Glutamatergic neuron (in vitro differentiated cells): ENCODE data around the gene CDC42BPB. TPM values are rescaled to one million over a fixed set of nuclear protein-coding genes. Genes with fewer than 3 reads are reported as not detected.

Experiments used
- DNase-seq: peaks from one replicate; pipeline ENCODE4 v3.0.0; 2022
- H3K27ac Mint-ChIP-seq: one replicate; pipeline ENCODE4 v1.8.0; 2020; ENCODE audit warnings: mild to moderate bottlenecking, mixed read lengths, inconsistent platforms; ENCODE audit not compliant: unreplicated experiment
- H3K27me3 Mint-ChIP-seq: one replicate; pipeline ENCODE4 v1.8.0; 2020; ENCODE audit warnings: mild to moderate bottlenecking, moderate library complexity, mixed read lengths, inconsistent platforms; ENCODE audit not compliant: unreplicated experiment
- H3K36me3 Mint-ChIP-seq: one replicate; pipeline ENCODE4 v1.8.0; 2020; ENCODE audit warnings: mild to moderate bottlenecking, mixed read lengths, inconsistent platforms; ENCODE audit not compliant: unreplicated experiment
- H3K4me1 Mint-ChIP-seq: one replicate; pipeline ENCODE4 v1.8.0; 2020; ENCODE audit warnings: mild to moderate bottlenecking, low read depth, mixed read lengths, inconsistent platforms; ENCODE audit not compliant: unreplicated experiment
- H3K4me3 Mint-ChIP-seq: one replicate; pipeline ENCODE4 v1.8.0; 2020; ENCODE audit warnings: mild to moderate bottlenecking, mixed read lengths, inconsistent platforms; ENCODE audit not compliant: unreplicated experiment
- H3K9me3 Mint-ChIP-seq: one replicate; pipeline ENCODE4 v1.8.0; 2020; ENCODE audit warnings: mild to moderate bottlenecking, moderate library complexity, mixed read lengths, inconsistent platforms; ENCODE audit not compliant: unreplicated experiment
- CTCF ChIP-seq: fragments of 200-600 bp; sonication (generic); IDR thresholded peaks from one replicate; pipeline ENCODE4 v1.5.0; 2021; ENCODE audit not compliant: partially characterized antibody, unreplicated experiment
- total RNA-seq: library from RNA; stranded (reverse); fragmentation: NEBNext Ultra II Directional; extraction: Animal tissue kit (Norgen Biotek cat#: 25700); gene quantifications from one replicate; pipeline ENCODE4 v1.2.1, GENCODE V29; 2021; ENCODE audit not compliant: unreplicated experiment

The CDC42BPB gene
- total RNA-seq, 1 donor from 2014 or later, result 125 TPM

GRCh38 chr14:102903248-102903888, 154.0 kb downstream of the CDC42BPB start:
- peaks cover 12% of the 10 kb centered on the region for H3K4me1 Mint-ChIP-seq
- H3K36me3 Mint-ChIP-seq, result peaks cover 20% of the 10 kb centered on the region
- H3K27me3 Mint-ChIP-seq, result peaks cover 8% of the 10 kb centered on the region
- no peak overlapping the region for H3K4me3 Mint-ChIP-seq
- H3K9me3 Mint-ChIP-seq, result peaks cover 5% of the 10 kb centered on the region
- no peak for DNase-seq
- H3K27ac Mint-ChIP-seq, result peak overlapping the region; percentile 50
- no peak for TF ChIP-seq CTCF

- Mint-ChIP-seq H3K4me1 (peaks cover 15% of the 10 kb centered on the region), H3K9me3 (peaks cover 5% of the 10 kb centered on the region), H3K36me3 (peaks cover 15% of the 10 kb centered on the region), H3K4me3 (no peak overlapping the region), H3K27me3 (peaks cover 5% of the 10 kb centered on the region), H3K27ac (peak overlapping the region; percentile 4)
- no peak for TF ChIP-seq CTCF
- no peak for DNase-seq
Measured at GRCh38 chr14:102902523-102903247, 154.7 kb downstream of the CDC42BPB start.

- Mint-ChIP-seq H3K27me3 (peaks cover 3% of the 10 kb centered on the region), H3K4me3 (no peak overlapping the region), H3K4me1 (peaks cover 19% of the 10 kb centered on the region), H3K27ac (no peak overlapping the region), H3K9me3 (peaks cover 5% of the 10 kb centered on the region), H3K36me3 (peaks cover 14% of the 10 kb centered on the region)
- DNase-seq, result no peak
- no peak for TF ChIP-seq CTCF
Measured at GRCh38 chr14:102902086-102902485, 155.3 kb downstream of the CDC42BPB start.

GRCh38 chr14:102901633-102902032, 155.7 kb downstream of the CDC42BPB start:
- H3K4me1 Mint-ChIP-seq, result peaks cover 19% of the 10 kb centered on the region
- TF ChIP-seq CTCF, result no peak
- H3K27ac Mint-ChIP-seq, result no peak overlapping the region

More at GRCh38 chr14:102901633-102902032, 155.7 kb downstream of the CDC42BPB start:
- no peak overlapping the region for H3K4me3 Mint-ChIP-seq
- H3K9me3 Mint-ChIP-seq, result peaks cover 5% of the 10 kb centered on the region
- no peak for DNase-seq
- H3K36me3 Mint-ChIP-seq, result peaks cover 13% of the 10 kb centered on the region
- H3K27me3 Mint-ChIP-seq, result peaks cover 3% of the 10 kb centered on the region
